Endodermal cell (in vitro differentiated cells): ENCODE results near the gene ERFE. TPM values are rescaled to one million over a fixed set of nuclear protein-coding genes. Genes with fewer than 3 reads are reported as not detected.

Source experiments
- DNase-seq: peaks from one replicate; pipeline ENCODE4 v3.0.0-alpha.2; 2017
- H3K27ac ChIP-seq: 2 replicates; pipeline ENCODE4 v1.5.1; 2013; ENCODE audit warnings: mild to moderate bottlenecking, low read depth, low read length, moderate library complexity
- H3K27me3 ChIP-seq: 2 replicates; pipeline ENCODE4 v1.6.1; 2013; ENCODE audit warnings: mild to moderate bottlenecking, low read length, moderate library complexity; ENCODE audit not compliant: insufficient read depth, control insufficient read depth, poor library complexity, severe bottlenecking
- H3K36me3 ChIP-seq: 2 replicates; pipeline ENCODE4 v1.7.0; 2013; ENCODE audit warnings: mild to moderate bottlenecking, low read length, moderate library complexity; ENCODE audit not compliant: control insufficient read depth, insufficient read depth
- H3K4me1 ChIP-seq: one replicate; pipeline ENCODE4 v1.7.0; 2013; ENCODE audit warnings: low read length; ENCODE audit not compliant: control insufficient read depth, insufficient read depth
- H3K4me3 ChIP-seq: 2 replicates; pipeline ENCODE4 v1.5.1; 2013; ENCODE audit warnings: mild to moderate bottlenecking, low read length, moderate library complexity
- H3K9ac ChIP-seq: 2 replicates; pipeline ENCODE4 v1.6.1; 2013; ENCODE audit warnings: mild to moderate bottlenecking, low read length, moderate library complexity; ENCODE audit not compliant: poor library complexity, severe bottlenecking; ENCODE audit errors: extremely low read depth
- H3K9me3 ChIP-seq: 2 replicates; pipeline ENCODE4 v1.6.1; 2013; ENCODE audit warnings: mild to moderate bottlenecking, low read length, moderate library complexity; ENCODE audit not compliant: control insufficient read depth
- H3K27ac Mint-ChIP-seq: 2 replicates; pipeline ENCODE4 v1.8.0; 2020; ENCODE audit warnings: mixed read lengths
- H3K27me3 Mint-ChIP-seq: 2 replicates; pipeline ENCODE4 v1.8.0; 2021; ENCODE audit warnings: mild to moderate bottlenecking, mixed read lengths; ENCODE audit not compliant: insufficient read depth
- H3K36me3 Mint-ChIP-seq: 2 replicates; pipeline ENCODE4 v1.8.0; 2020; ENCODE audit warnings: low read depth, mixed read lengths
- H3K4me1 Mint-ChIP-seq: 2 replicates; pipeline ENCODE4 v1.8.0; 2020; ENCODE audit warnings: mixed read lengths
- H3K4me3 Mint-ChIP-seq: 2 replicates; pipeline ENCODE4 v1.8.0; 2020; ENCODE audit warnings: mild to moderate bottlenecking, moderate library complexity, mixed read lengths
- H3K9me3 Mint-ChIP-seq: 2 replicates; pipeline ENCODE4 v1.8.0; 2020; ENCODE audit warnings: mild to moderate bottlenecking, mixed read lengths
- CTCF ChIP-seq: fragments of 200-600 bp; sonication (generic); conservative IDR thresholded peaks from 2 replicates; pipeline ENCODE4 v1.5.0; 2021; ENCODE audit warnings: antibody characterized with exemption, mild to moderate bottlenecking
- WGBS, 2 experiments: methylation state at CpG; one replicate each; pipeline versions ENCODE4 v1.1.5 to v1.1.7; 2013; ENCODE audit warnings: missing lambda C conversion rate in 2 of 2, mixed read lengths in 1 of 2; ENCODE audit not compliant: insufficient coverage in 1 of 2, insufficient read length in 1 of 2; 5-methylcytosine and 5-hydroxymethylcytosine counted together
- total RNA-seq, 2 donors: library from RNA; stranded (reverse); fragmentation: NEBNext Ultra II Directional in 1 of 2; extraction: Animal tissue kit (Norgen Biotek cat#: 25700) in 1 of 2; gene quantifications; 2 replicates in 1 of 2; 3 replicates in 1 of 2; pipeline ENCODE4 v1.2.1, GENCODE V29; 2021

ERFE gene
- total RNA-seq, 2 donors from 2014 or later, result 0.48 to 1.6 TPM

GRCh38 chr2:238123991-238124470 is 34.7 kb upstream of the ERFE start:
- Histone ChIP-seq H3K9me3 (no peaks in the 10 kb centered on the region), H3K27ac (peak overlapping the region; percentile 10), H3K4me3 (no peak overlapping the region), H3K36me3 (no peaks in the 10 kb centered on the region), H3K27me3 (peaks cover 3% of the 10 kb centered on the region), H3K9ac (no peak overlapping the region), H3K4me1 (no peaks in the 10 kb centered on the region)
- DNase-seq, result no peak
- H3K4me3 Mint-ChIP-seq, result no peak overlapping the region
- H3K27me3 Mint-ChIP-seq, result no peaks in the 10 kb centered on the region
- no peak for TF ChIP-seq CTCF
- no peaks in the 10 kb centered on the region for H3K36me3 Mint-ChIP-seq
- no peaks in the 10 kb centered on the region for H3K9me3 Mint-ChIP-seq
- no peaks in the 10 kb centered on the region for H3K4me1 Mint-ChIP-seq
- WGBS, 2 experiments, result 87 to 94% methylated on average over 12 to 14 of the region's 14 CpGs
- no peak overlapping the region for H3K27ac Mint-ChIP-seq

GRCh38 chr2:238124488-238125126 is 34.2 kb upstream of the ERFE start:
- H3K4me1 ChIP-seq, result no peaks in the 10 kb centered on the region
- no peak overlapping the region for H3K27ac Mint-ChIP-seq

DNA sequence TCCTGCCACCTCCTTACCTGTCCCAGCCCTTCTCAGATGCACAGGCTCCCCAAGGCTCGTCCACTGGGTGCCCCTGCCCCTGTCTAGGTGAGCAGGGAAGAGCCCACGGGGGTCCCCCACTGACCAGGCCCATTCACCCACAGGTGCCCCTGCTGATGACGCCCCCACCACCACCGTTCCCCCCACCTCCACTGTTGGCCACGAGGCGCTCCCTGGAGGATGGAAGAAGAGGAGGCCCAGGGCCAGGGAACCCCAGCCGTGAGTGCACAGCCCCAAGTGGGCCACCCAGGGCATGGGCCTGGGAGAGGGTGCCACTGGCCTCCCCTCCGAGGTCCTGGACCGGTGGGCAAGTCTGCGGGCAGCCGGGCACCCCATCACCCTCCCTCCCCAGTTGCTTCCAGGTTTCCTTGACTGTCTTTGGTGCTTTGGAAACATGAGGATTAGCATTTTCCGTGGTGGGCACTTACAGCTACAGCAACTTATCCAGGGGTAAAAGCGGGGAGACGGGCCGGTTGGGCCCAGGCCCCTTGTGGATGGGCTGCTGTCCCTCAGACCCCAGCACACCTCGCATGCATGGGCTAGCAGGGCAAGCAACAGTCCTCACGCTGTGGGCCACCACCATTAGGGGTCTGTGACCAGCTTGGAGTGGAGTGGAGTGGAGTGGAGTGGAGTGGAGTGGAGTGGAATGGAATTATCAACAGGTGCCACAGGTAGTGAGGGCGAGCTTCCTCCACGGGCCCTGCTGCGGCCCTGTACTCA is 33.5 kb upstream of the ERFE start:
- no peaks in the 10 kb centered on the region for H3K36me3 Mint-ChIP-seq
- H3K9ac ChIP-seq, result no peak overlapping the region
- no peaks in the 10 kb centered on the region for H3K36me3 ChIP-seq
- DNase-seq, result no peak
- no peaks in the 10 kb centered on the region for H3K27me3 Mint-ChIP-seq
- no peaks in the 10 kb centered on the region for H3K4me1 ChIP-seq
- H3K4me3 Mint-ChIP-seq, result no peak overlapping the region
- H3K4me3 ChIP-seq, result no peak overlapping the region
- no peak for TF ChIP-seq CTCF
- H3K27me3 ChIP-seq, result no peaks in the 10 kb centered on the region
- 93 to 95% methylated on average over 9 to 20 of the region's 20 CpGs for WGBS, 2 experiments
- no peak overlapping the region for H3K27ac Mint-ChIP-seq
- no peak overlapping the region for H3K27ac ChIP-seq
- H3K9me3 Mint-ChIP-seq, result no peaks in the 10 kb centered on the region
- H3K9me3 ChIP-seq, result no peaks in the 10 kb centered on the region
- no peaks in the 10 kb centered on the region for H3K4me1 Mint-ChIP-seq

More at GRCh38 chr2:238124488-238125126, 34.2 kb upstream of the ERFE start:
- H3K27ac ChIP-seq, result no peak overlapping the region
- DNase-seq, result no peak
- WGBS, 2 experiments, result 91 to 93% methylated on average over 14 to 19 of the region's 19 CpGs
- no peak overlapping the region for H3K4me3 Mint-ChIP-seq
- TF ChIP-seq CTCF, result no peak
- no peaks in the 10 kb centered on the region for H3K27me3 ChIP-seq
- no peaks in the 10 kb centered on the region for H3K9me3 Mint-ChIP-seq
- H3K4me3 ChIP-seq, result no peak overlapping the region
- H3K9me3 ChIP-seq, result no peaks in the 10 kb centered on the region
- H3K4me1 Mint-ChIP-seq, result no peaks in the 10 kb centered on the region
- no peak overlapping the region for H3K9ac ChIP-seq
- H3K27me3 Mint-ChIP-seq, result no peaks in the 10 kb centered on the region
- no peaks in the 10 kb centered on the region for H3K36me3 Mint-ChIP-seq
- no peaks in the 10 kb centered on the region for H3K36me3 ChIP-seq
